ENCODE data around the gene WWC1. TPM values are rescaled to one million over a fixed set of nuclear protein-coding genes. Genes with fewer than 3 reads are reported as not detected.

WWC1 gene
- total and polyA plus RNA-seq, 7 experiments from 2014 or later: 0.02 to 1.4 (median 0.66) TPM; not detected in 1

GRCh38 chr5:168318240-168318639 lies 26.8 kb downstream of the WWC1 start:
- no peak overlapping the region for H3K4me3 Mint-ChIP-seq

GRCh38 chr5:168319774-168320173 lies 28.3 kb downstream of the WWC1 start:
- POLR2A ChIA-PET: no interaction called here
- DNase-seq: no peak
- Mint-ChIP-seq H3K27ac (no peak overlapping the region), H3K36me3 (no peaks in the 10 kb centered on the region), H3K4me3 (no peak overlapping the region), H3K4me1 (no peaks in the 10 kb centered on the region), H3K9me3 (no peaks in the 10 kb centered on the region), H3K27me3 (peaks cover 0 to 4% (median 0%) of the 10 kb centered on the region in 5 donors)
- Histone ChIP-seq H3K9me3 (ENCODE audit: control insufficient read depth in 2 of 3, low read length in 3 of 3) (no peaks in the 10 kb centered on the region), H3K27me3 (ENCODE audit: control insufficient read depth in 2 of 2, insufficient read depth in 2 of 2, low read length in 2 of 2) (no peaks in the 10 kb centered on the region), H3K27ac (ENCODE audit: low read depth, low read length) (no peak overlapping the region), H3K4me1 (ENCODE audit: control insufficient read depth in 2 of 2, insufficient read depth in 2 of 2, low read length in 2 of 2) (no peaks in the 10 kb centered on the region), H3K4me3 (ENCODE audit: low read length) (no peak overlapping the region), H3K36me3 (ENCODE audit: control insufficient read depth in 2 of 3, insufficient read depth in 3 of 3, low read length in 3 of 3) (no peaks in the 10 kb centered on the region)
- intact Hi-C loops (cut with micrococcal nuclease): no loop called here
- CTCF ChIA-PET: no interaction called here
- ATAC-seq: no peak

More at GRCh38 chr5:168318240-168318639, 26.8 kb downstream of the WWC1 start:
- ChIA-PET CTCF (no interaction called here), POLR2A (interaction anchor here (0.7 kb wide), 1 partner anchor 16 kb away, joined by 4 read pairs; no protein-coding TSS in a partner anchor)
- intact Hi-C loops (cut with micrococcal nuclease): no loop called here
- Histone ChIP-seq H3K4me3 (ENCODE audit: low read length) (no peak overlapping the region), H3K4me1 (ENCODE audit: control insufficient read depth in 2 of 2, insufficient read depth in 2 of 2, low read length in 2 of 2) (no peaks in the 10 kb centered on the region), H3K27ac (ENCODE audit: low read depth, low read length) (no peak overlapping the region), H3K27me3 (ENCODE audit: control insufficient read depth in 2 of 2, insufficient read depth in 2 of 2, low read length in 2 of 2) (no peaks in the 10 kb centered on the region), H3K36me3 (ENCODE audit: control insufficient read depth in 2 of 3, insufficient read depth in 3 of 3, low read length in 3 of 3) (no peaks in the 10 kb centered on the region), H3K9me3 (ENCODE audit: control insufficient read depth in 2 of 3, low read length in 3 of 3) (no peaks in the 10 kb centered on the region)
- peaks cover 0 to 4% (median 0%) of the 10 kb centered on the region in 5 donors for H3K27me3 Mint-ChIP-seq
- DNase-seq (no peak), ATAC-seq (no peak)
- no peaks in the 10 kb centered on the region for H3K36me3 Mint-ChIP-seq
- H3K4me1 Mint-ChIP-seq: no peaks in the 10 kb centered on the region
- H3K9me3 Mint-ChIP-seq: no peaks in the 10 kb centered on the region
- H3K27ac Mint-ChIP-seq: no peak overlapping the region

- ChIA-PET POLR2A (no interaction called here), CTCF (no interaction called here)
- H3K4me1 ChIP-seq (ENCODE audit: control insufficient read depth in 2 of 2, insufficient read depth in 2 of 2, low read length in 2 of 2): no peaks in the 10 kb centered on the region
- H3K4me3 ChIP-seq (ENCODE audit: low read length): no peak overlapping the region
- peak overlapping the region in 1 of 9 donors; percentile 59 for H3K27ac Mint-ChIP-seq
- H3K27me3 ChIP-seq (ENCODE audit: control insufficient read depth in 2 of 2, insufficient read depth in 2 of 2, low read length in 2 of 2): no peaks in the 10 kb centered on the region
- no peak overlapping the region for H3K27ac ChIP-seq (ENCODE audit: low read depth, low read length)
- intact Hi-C loops (cut with micrococcal nuclease): no loop called here
- no peaks in the 10 kb centered on the region for H3K9me3 ChIP-seq (ENCODE audit: control insufficient read depth in 2 of 3, low read length in 3 of 3)
- no peaks in the 10 kb centered on the region for H3K36me3 Mint-ChIP-seq
- no peaks in the 10 kb centered on the region for H3K9me3 Mint-ChIP-seq
- no peak overlapping the region for H3K4me3 Mint-ChIP-seq
- DNase-seq: no peak
- H3K27me3 Mint-ChIP-seq: peaks cover 0 to 6% (median 0%) of the 10 kb centered on the region in 5 donors
- no peak for ATAC-seq
- H3K36me3 ChIP-seq (ENCODE audit: control insufficient read depth in 2 of 3, insufficient read depth in 3 of 3, low read length in 3 of 3): no peaks in the 10 kb centered on the region
- no peaks in the 10 kb centered on the region for H3K4me1 Mint-ChIP-seq
Observed at GRCh38 chr5:168320805-168321204, 29.4 kb downstream of the WWC1 start.

GRCh38 chr5:168324859-168325630 lies 33.6 kb downstream of the WWC1 start:
- Mint-ChIP-seq H3K27me3 (peaks cover 9 to 15% (median 11%) of the 10 kb centered on the region in 5 donors), H3K4me1 (peaks cover 0 to 8% (median 0%) of the 10 kb centered on the region in 7 donors), H3K36me3 (no peaks in the 10 kb centered on the region), H3K4me3 (no peak overlapping the region), H3K9me3 (peaks cover 0 to 2% (median 0%) of the 10 kb centered on the region in 11 donors), H3K27ac (no peak overlapping the region)
- ChIA-PET CTCF (no interaction called here), POLR2A (no interaction called here)
- no peaks in the 10 kb centered on the region for H3K36me3 ChIP-seq (ENCODE audit: control insufficient read depth in 2 of 3, insufficient read depth in 3 of 3, low read length in 3 of 3)
- no peak overlapping the region for H3K27ac ChIP-seq (ENCODE audit: low read depth, low read length)
- H3K9me3 ChIP-seq (ENCODE audit: control insufficient read depth in 2 of 3, low read length in 3 of 3): no peaks in the 10 kb centered on the region
- intact Hi-C loops (cut with micrococcal nuclease): no loop called here
- no peaks in the 10 kb centered on the region for H3K27me3 ChIP-seq (ENCODE audit: control insufficient read depth in 2 of 2, insufficient read depth in 2 of 2, low read length in 2 of 2)
- ATAC-seq: no peak
- H3K4me1 ChIP-seq (ENCODE audit: control insufficient read depth in 2 of 2, insufficient read depth in 2 of 2, low read length in 2 of 2): no peaks in the 10 kb centered on the region
- DNase-seq: no peak
- H3K4me3 ChIP-seq (ENCODE audit: low read length): no peak overlapping the region

GRCh38 chr5:168327019-168327421 lies 35.6 kb downstream of the WWC1 start:
- Mint-ChIP-seq H3K9me3 (peaks cover 0 to 2% (median 0%) of the 10 kb centered on the region in 11 donors), H3K36me3 (no peaks in the 10 kb centered on the region), H3K4me1 (peaks cover 0 to 8% (median 0%) of the 10 kb centered on the region in 7 donors), H3K27ac (no peak overlapping the region), H3K27me3 (peaks cover 9 to 13% (median 11%) of the 10 kb centered on the region in 5 donors), H3K4me3 (no peak overlapping the region)
- DNase-seq (no peak), ATAC-seq (no peak)
- H3K36me3 ChIP-seq (ENCODE audit: control insufficient read depth in 2 of 3, insufficient read depth in 3 of 3, low read length in 3 of 3): no peaks in the 10 kb centered on the region
- no peaks in the 10 kb centered on the region for H3K4me1 ChIP-seq (ENCODE audit: control insufficient read depth in 2 of 2, insufficient read depth in 2 of 2, low read length in 2 of 2)
- no peak overlapping the region for H3K4me3 ChIP-seq (ENCODE audit: low read length)
- no peak overlapping the region for H3K27ac ChIP-seq (ENCODE audit: low read depth, low read length)
- ChIA-PET POLR2A (no interaction called here), CTCF (no interaction called here)
- no peaks in the 10 kb centered on the region for H3K9me3 ChIP-seq (ENCODE audit: control insufficient read depth in 2 of 3, low read length in 3 of 3)
- H3K27me3 ChIP-seq (ENCODE audit: control insufficient read depth in 2 of 2, insufficient read depth in 2 of 2, low read length in 2 of 2): no peaks in the 10 kb centered on the region
- intact Hi-C loops (cut with micrococcal nuclease): no loop called here

GRCh38 chr5:168327451-168327850 lies 36.0 kb downstream of the WWC1 start:
- H3K36me3 Mint-ChIP-seq: no peaks in the 10 kb centered on the region
- ChIA-PET POLR2A (no interaction called here), CTCF (no interaction called here)
- no peak overlapping the region for H3K27ac Mint-ChIP-seq
- H3K4me1 Mint-ChIP-seq: peaks cover 0 to 8% (median 0%) of the 10 kb centered on the region in 7 donors
- H3K27me3 Mint-ChIP-seq: peaks cover 10 to 13% (median 12%) of the 10 kb centered on the region in 5 donors
- intact Hi-C loops (cut with micrococcal nuclease): no loop called here
- no peak overlapping the region for H3K4me3 ChIP-seq (ENCODE audit: low read length)
- peaks cover 0 to 2% (median 0%) of the 10 kb centered on the region in 11 donors for H3K9me3 Mint-ChIP-seq
- H3K27me3 ChIP-seq (ENCODE audit: control insufficient read depth in 2 of 2, insufficient read depth in 2 of 2, low read length in 2 of 2): no peaks in the 10 kb centered on the region
- ATAC-seq: no peak
- H3K4me1 ChIP-seq (ENCODE audit: control insufficient read depth in 2 of 2, insufficient read depth in 2 of 2, low read length in 2 of 2): no peaks in the 10 kb centered on the region
- H3K9me3 ChIP-seq (ENCODE audit: control insufficient read depth in 2 of 3, low read length in 3 of 3): no peaks in the 10 kb centered on the region
- H3K27ac ChIP-seq (ENCODE audit: low read depth, low read length): no peak overlapping the region
- H3K4me3 Mint-ChIP-seq: no peak overlapping the region
- DNase-seq: no peak
- no peaks in the 10 kb centered on the region for H3K36me3 ChIP-seq (ENCODE audit: control insufficient read depth in 2 of 3, insufficient read depth in 3 of 3, low read length in 3 of 3)

- ATAC-seq (no peak), DNase-seq (no peak)
- Mint-ChIP-seq H3K4me1 (peaks cover 0 to 8% (median 0%) of the 10 kb centered on the region in 7 donors), H3K4me3 (no peak overlapping the region), H3K36me3 (no peaks in the 10 kb centered on the region), H3K9me3 (peaks cover 0 to 2% (median 0%) of the 10 kb centered on the region in 11 donors), H3K27ac (no peak overlapping the region), H3K27me3 (peaks cover 10 to 13% (median 12%) of the 10 kb centered on the region in 5 donors)
- H3K27me3 ChIP-seq (ENCODE audit: control insufficient read depth in 2 of 2, insufficient read depth in 2 of 2, low read length in 2 of 2): no peaks in the 10 kb centered on the region
- ChIA-PET CTCF (no interaction called here), POLR2A (no interaction called here)
- H3K4me3 ChIP-seq (ENCODE audit: low read length): no peak overlapping the region
- H3K27ac ChIP-seq (ENCODE audit: low read depth, low read length): no peak overlapping the region
- no peaks in the 10 kb centered on the region for H3K36me3 ChIP-seq (ENCODE audit: control insufficient read depth in 2 of 3, insufficient read depth in 3 of 3, low read length in 3 of 3)
- H3K4me1 ChIP-seq (ENCODE audit: control insufficient read depth in 2 of 2, insufficient read depth in 2 of 2, low read length in 2 of 2): no peaks in the 10 kb centered on the region
- intact Hi-C loops (cut with micrococcal nuclease): no loop called here
- no peaks in the 10 kb centered on the region for H3K9me3 ChIP-seq (ENCODE audit: control insufficient read depth in 2 of 3, low read length in 3 of 3)
Observed at GRCh38 chr5:168327994-168328393, 36.5 kb downstream of the WWC1 start.

Measured in naive thymus-derived CD4-positive, alpha-beta T cell (primary cell).